Fibroblast of lung (primary cell): Measurements from ENCODE around the gene TMEM179.

Experiments
- EZH2 ChIP-seq: IDR thresholded peaks from 2 replicates; pipeline ENCODE4 v1.5.1; 2012; ENCODE audit warnings: low read length, control low read depth, mild to moderate bottlenecking; ENCODE audit errors: missing control alignments
- TF ChIP-seq, protein P1 (sequence below), 2 donors: IDR thresholded peaks in 1 of 2; conservative IDR thresholded peaks in 1 of 2; 1 replicate in 1 of 2; 2 replicates in 1 of 2; pipeline ENCODE4 v1.5.1; 2011 to 2012; ENCODE audit warnings: low read length in 2 of 2, control low read depth in 1 of 2, inconsistent platforms in 1 of 2, low read depth in 1 of 2, mild to moderate bottlenecking in 1 of 2

DNA sequence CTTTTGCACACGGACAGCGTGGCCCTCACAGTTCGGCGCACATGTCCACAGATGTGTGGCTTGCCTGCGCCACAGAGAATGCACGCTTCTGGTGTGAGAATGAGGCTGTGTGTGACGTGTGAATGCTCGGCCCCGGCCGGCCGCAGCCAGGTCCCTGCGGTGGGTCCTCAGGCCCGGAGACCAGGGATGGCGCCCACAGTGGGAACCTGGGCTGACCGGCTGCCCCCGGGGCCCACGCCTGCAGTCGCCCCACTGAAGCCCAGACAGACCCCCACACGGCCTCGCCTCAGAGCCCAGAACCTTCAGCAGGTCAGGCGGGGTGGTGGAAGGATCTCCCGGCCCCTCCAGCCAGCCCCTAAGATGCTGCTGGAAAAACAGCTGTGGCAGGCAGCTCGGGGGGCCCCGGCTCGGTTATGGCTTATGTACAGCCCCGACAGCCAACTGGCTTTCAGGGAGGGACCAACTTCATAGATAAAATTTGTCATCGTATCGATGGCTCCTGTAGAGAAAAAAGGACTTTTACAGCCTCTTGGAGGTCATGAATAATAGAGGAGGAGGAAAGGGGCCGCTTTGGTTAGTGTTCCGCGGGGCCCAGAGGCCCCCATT is 29.5 kb downstream of the TMEM179 start:
- TF ChIP-seq, protein P1, sequence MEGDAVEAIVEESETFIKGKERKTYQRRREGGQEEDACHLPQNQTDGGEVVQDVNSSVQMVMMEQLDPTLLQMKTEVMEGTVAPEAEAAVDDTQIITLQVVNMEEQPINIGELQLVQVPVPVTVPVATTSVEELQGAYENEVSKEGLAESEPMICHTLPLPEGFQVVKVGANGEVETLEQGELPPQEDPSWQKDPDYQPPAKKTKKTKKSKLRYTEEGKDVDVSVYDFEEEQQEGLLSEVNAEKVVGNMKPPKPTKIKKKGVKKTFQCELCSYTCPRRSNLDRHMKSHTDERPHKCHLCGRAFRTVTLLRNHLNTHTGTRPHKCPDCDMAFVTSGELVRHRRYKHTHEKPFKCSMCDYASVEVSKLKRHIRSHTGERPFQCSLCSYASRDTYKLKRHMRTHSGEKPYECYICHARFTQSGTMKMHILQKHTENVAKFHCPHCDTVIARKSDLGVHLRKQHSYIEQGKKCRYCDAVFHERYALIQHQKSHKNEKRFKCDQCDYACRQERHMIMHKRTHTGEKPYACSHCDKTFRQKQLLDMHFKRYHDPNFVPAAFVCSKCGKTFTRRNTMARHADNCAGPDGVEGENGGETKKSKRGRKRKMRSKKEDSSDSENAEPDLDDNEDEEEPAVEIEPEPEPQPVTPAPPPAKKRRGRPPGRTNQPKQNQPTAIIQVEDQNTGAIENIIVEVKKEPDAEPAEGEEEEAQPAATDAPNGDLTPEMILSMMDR (conservative IDR thresholded peaks at IDR 0.05 in 1 of 2, IDR thresholded peaks at IDR 0.05 in 1 of 2; ENCODE audit: low read depth in 1 of 2, low read length in 2 of 2), result no peak
- TF ChIP-seq EZH2, result no peak
